Measurements from ENCODE around the gene C1QTNF3. TPM values are rescaled to one million over a fixed set of nuclear protein-coding genes. Genes with fewer than 3 reads are reported as not detected.

Gene C1QTNF3
- total RNA-seq, 1 experiment from 2014 or later, result 1.6 TPM

DNA sequence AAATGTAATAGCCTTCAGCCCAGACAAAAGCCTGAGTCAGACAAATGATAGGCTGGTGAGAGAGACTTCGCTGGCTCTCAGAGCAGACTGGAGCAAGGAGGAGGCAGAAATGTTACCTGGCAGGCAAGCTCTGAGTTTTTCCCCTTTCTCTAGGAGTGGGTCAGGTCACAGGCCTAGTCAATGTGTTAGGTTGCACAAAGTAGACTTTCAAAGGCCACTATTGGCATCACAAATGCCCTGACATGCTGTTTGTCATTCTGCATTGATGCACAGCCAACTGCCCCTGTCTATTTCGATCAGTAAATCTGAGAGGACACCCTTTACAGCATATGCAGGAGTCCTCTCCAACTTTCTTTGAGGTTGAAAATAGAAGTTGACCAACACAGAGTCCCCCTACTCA, 15.5 kb upstream of the C1QTNF3 start:
- BruUV-seq (replicated peaks), result no TSS peak
- Histone ChIP-seq H3K27ac (ENCODE audit: low read depth, low read length, poor library complexity, severe bottlenecking) (no peak overlapping the region), H3K4me1 (ENCODE audit: insufficient read depth, low read length, poor library complexity, severe bottlenecking) (no peaks in the 10 kb centered on the region), H3K27me3 (replicated peaks; ENCODE audit: insufficient read depth, low read depth, low read length, poor library complexity) (no peaks in the 10 kb centered on the region), H3K36me3 (ENCODE audit: insufficient read depth, low read length, poor library complexity, severe bottlenecking) (no peaks in the 10 kb centered on the region), H3K9me3 (ENCODE audit: low read depth, low read length, poor library complexity, severe bottlenecking) (no peaks in the 10 kb centered on the region), H3K4me3 (ENCODE audit: low read depth, low read length, poor library complexity, severe bottlenecking) (no peak overlapping the region)
- ChIA-PET POLR2A (ENCODE audit: low non-redundant PET) (no interaction called here), CTCF (no interaction called here)
- no peak for DNase-seq (ENCODE audit: low spot score)
- intact Hi-C loops (cut with micrococcal nuclease; ENCODE audit: unreplicated experiment), result no loop called here
- TF ChIP-seq EZH2 (IDR thresholded peaks at IDR 0.05; ENCODE audit: borderline replicate concordance, low read depth, low read length, poor library complexity, severe bottlenecking), result no peak
- TF ChIP-seq, protein P1, sequence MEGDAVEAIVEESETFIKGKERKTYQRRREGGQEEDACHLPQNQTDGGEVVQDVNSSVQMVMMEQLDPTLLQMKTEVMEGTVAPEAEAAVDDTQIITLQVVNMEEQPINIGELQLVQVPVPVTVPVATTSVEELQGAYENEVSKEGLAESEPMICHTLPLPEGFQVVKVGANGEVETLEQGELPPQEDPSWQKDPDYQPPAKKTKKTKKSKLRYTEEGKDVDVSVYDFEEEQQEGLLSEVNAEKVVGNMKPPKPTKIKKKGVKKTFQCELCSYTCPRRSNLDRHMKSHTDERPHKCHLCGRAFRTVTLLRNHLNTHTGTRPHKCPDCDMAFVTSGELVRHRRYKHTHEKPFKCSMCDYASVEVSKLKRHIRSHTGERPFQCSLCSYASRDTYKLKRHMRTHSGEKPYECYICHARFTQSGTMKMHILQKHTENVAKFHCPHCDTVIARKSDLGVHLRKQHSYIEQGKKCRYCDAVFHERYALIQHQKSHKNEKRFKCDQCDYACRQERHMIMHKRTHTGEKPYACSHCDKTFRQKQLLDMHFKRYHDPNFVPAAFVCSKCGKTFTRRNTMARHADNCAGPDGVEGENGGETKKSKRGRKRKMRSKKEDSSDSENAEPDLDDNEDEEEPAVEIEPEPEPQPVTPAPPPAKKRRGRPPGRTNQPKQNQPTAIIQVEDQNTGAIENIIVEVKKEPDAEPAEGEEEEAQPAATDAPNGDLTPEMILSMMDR (conservative IDR thresholded peaks at IDR 0.05; ENCODE audit: low read depth, low read length), result no peak

DNA sequence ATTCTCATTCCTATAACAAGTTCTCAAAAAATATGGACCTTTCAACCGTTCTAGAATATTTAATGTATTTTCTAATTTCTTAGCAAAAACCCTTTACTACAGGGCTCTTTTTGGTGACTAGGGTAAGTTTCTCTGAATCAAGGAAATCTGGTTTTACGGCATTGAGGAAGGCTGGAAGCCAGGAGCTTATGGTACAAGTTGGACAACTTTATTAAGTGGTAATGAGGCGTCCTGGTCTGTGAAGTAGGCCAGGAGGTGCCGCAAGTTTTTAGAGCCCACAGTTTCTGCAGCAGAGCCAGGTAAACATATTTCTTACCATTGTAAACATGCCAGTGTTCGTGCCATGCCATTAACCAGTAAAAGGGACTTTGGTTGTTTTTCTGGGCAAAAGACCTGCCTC, 14.6 kb upstream of the C1QTNF3 start:
- no peak overlapping the region for H3K4me3 ChIP-seq (ENCODE audit: low read depth, low read length, poor library complexity, severe bottlenecking)
- TF ChIP-seq, protein P1 (conservative IDR thresholded peaks at IDR 0.05; ENCODE audit: low read depth, low read length), result no peak
- TF ChIP-seq EZH2 (IDR thresholded peaks at IDR 0.05; ENCODE audit: borderline replicate concordance, low read depth, low read length, poor library complexity, severe bottlenecking), result no peak
- POLR2A ChIA-PET (ENCODE audit: low non-redundant PET), result no interaction called here
- BruUV-seq (replicated peaks), result no TSS peak
- DNase-seq (ENCODE audit: low spot score), result no peak
- H3K27ac ChIP-seq (ENCODE audit: low read depth, low read length, poor library complexity, severe bottlenecking), result no peak overlapping the region
- no peaks in the 10 kb centered on the region for H3K9me3 ChIP-seq (ENCODE audit: low read depth, low read length, poor library complexity, severe bottlenecking)
- intact Hi-C loops (cut with micrococcal nuclease; ENCODE audit: unreplicated experiment), result no loop called here
- H3K36me3 ChIP-seq (ENCODE audit: insufficient read depth, low read length, poor library complexity, severe bottlenecking), result no peaks in the 10 kb centered on the region
- H3K4me1 ChIP-seq (ENCODE audit: insufficient read depth, low read length, poor library complexity, severe bottlenecking), result peaks cover 6% of the 10 kb centered on the region
- no peaks in the 10 kb centered on the region for H3K27me3 ChIP-seq (replicated peaks; ENCODE audit: insufficient read depth, low read depth, low read length, poor library complexity)
- CTCF ChIA-PET, result no interaction called here

DNA sequence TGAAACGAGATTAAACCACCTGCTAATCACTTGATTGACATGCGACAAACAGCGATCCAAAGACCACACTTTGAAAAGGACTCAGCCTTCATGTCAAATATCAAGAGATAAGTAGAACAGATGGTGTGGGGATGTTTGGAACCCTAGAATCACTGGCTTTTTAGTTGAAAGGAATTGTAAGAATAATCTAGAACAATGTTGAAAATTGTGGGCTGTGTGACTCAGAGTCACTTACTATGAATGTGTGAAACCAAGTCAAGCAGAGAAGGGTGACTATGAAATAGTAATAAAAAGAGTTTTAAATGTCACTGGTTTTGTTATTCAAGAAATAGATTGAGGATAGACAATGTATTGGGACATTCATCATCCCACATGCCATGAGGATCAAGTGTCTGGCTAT, 14.1 kb upstream of the C1QTNF3 start:
- Histone ChIP-seq H3K27me3 (replicated peaks; ENCODE audit: insufficient read depth, low read depth, low read length, poor library complexity) (no peaks in the 10 kb centered on the region), H3K36me3 (ENCODE audit: insufficient read depth, low read length, poor library complexity, severe bottlenecking) (no peaks in the 10 kb centered on the region), H3K4me1 (ENCODE audit: insufficient read depth, low read length, poor library complexity, severe bottlenecking) (peaks cover 9% of the 10 kb centered on the region), H3K27ac (ENCODE audit: low read depth, low read length, poor library complexity, severe bottlenecking) (no peak overlapping the region), H3K4me3 (ENCODE audit: low read depth, low read length, poor library complexity, severe bottlenecking) (no peak overlapping the region), H3K9me3 (ENCODE audit: low read depth, low read length, poor library complexity, severe bottlenecking) (no peaks in the 10 kb centered on the region)
- intact Hi-C loops (cut with micrococcal nuclease; ENCODE audit: unreplicated experiment), result no loop called here
- no TSS peak for BruUV-seq (replicated peaks)
- CTCF ChIA-PET, result no interaction called here
- POLR2A ChIA-PET (ENCODE audit: low non-redundant PET), result no interaction called here
- TF ChIP-seq, protein P1 (conservative IDR thresholded peaks at IDR 0.05; ENCODE audit: low read depth, low read length), result no peak
- no peak for TF ChIP-seq EZH2 (IDR thresholded peaks at IDR 0.05; ENCODE audit: borderline replicate concordance, low read depth, low read length, poor library complexity, severe bottlenecking)
- no peak for DNase-seq (ENCODE audit: low spot score)

Data from A673 (cell line).